ENCODE data around the gene TMEM72. TPM values are rescaled to one million over a fixed set of nuclear protein-coding genes. Genes with fewer than 3 reads are reported as not detected.

Gene TMEM72
- total and polyA plus RNA-seq, 2 donors (not counting 3 experiments of a cell fraction or from before 2014, with no cell fraction given) = not detected

- DNase-seq (ENCODE audit: low read depth, low spot score) (no peak), FAIRE-seq (no peak)
- intact Hi-C loops (cut with micrococcal nuclease) = loop anchor here (10.0 kb wide), 1 partner anchor 1299 kb away; no protein-coding TSS in a partner anchor
- no peak for TF ChIP-seq EZH2 (IDR thresholded peaks at IDR 0.05; ENCODE audit: borderline replicate concordance, low read depth, low read length, severe bottlenecking)
- TF ChIP-seq JUN (IDR thresholded peaks at IDR 0.05; ENCODE audit: borderline replicate concordance, insufficient read depth, insufficient read length, low read depth) = no peak
- TF ChIP-seq, protein P1, sequence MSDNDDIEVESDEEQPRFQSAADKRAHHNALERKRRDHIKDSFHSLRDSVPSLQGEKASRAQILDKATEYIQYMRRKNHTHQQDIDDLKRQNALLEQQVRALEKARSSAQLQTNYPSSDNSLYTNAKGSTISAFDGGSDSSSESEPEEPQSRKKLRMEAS (IDR thresholded peaks at IDR 0.05; ENCODE audit: insufficient read depth, insufficient read length) = no peak
- TF ChIP-seq POLR2AphosphoS5 (IDR thresholded peaks at IDR 0.05; ENCODE audit: insufficient read depth, low read depth, low read length) = no peak
- TF ChIP-seq GATA2 (IDR thresholded peaks at IDR 0.05; ENCODE audit: insufficient read depth, insufficient read length, low read depth, low read length) = no peak
- TF ChIP-seq, protein P2, sequence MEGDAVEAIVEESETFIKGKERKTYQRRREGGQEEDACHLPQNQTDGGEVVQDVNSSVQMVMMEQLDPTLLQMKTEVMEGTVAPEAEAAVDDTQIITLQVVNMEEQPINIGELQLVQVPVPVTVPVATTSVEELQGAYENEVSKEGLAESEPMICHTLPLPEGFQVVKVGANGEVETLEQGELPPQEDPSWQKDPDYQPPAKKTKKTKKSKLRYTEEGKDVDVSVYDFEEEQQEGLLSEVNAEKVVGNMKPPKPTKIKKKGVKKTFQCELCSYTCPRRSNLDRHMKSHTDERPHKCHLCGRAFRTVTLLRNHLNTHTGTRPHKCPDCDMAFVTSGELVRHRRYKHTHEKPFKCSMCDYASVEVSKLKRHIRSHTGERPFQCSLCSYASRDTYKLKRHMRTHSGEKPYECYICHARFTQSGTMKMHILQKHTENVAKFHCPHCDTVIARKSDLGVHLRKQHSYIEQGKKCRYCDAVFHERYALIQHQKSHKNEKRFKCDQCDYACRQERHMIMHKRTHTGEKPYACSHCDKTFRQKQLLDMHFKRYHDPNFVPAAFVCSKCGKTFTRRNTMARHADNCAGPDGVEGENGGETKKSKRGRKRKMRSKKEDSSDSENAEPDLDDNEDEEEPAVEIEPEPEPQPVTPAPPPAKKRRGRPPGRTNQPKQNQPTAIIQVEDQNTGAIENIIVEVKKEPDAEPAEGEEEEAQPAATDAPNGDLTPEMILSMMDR (IDR thresholded peaks at IDR 0.05; ENCODE audit: extremely low read depth in 1 of 2, insufficient read depth in 1 of 2, low read depth in 1 of 2, low read length in 2 of 2) = no peak
- TF ChIP-seq MYC (IDR thresholded peaks at IDR 0.05; ENCODE audit: low read depth, low read length) = no peak
- no peak for TF ChIP-seq POLR2A (IDR thresholded peaks at IDR 0.05; ENCODE audit: low read depth, low read length)
- no peak for TF ChIP-seq FOS (IDR thresholded peaks at IDR 0.05; ENCODE audit: borderline replicate concordance, insufficient read depth, low read length)
- CTCF ChIA-PET = interaction anchor here (1.7 to 2.3 kb wide), 3 partner anchors 8 to 41 kb away, joined by 3 to 18 read pairs (median 9); no protein-coding TSS in a partner anchor
- POLR2A ChIA-PET = interaction anchor here (1.0 kb wide), 1 partner anchor 27 kb away, joined by 3 read pairs; no protein-coding TSS in a partner anchor
- Histone ChIP-seq H3K9me1 (replicated peaks; ENCODE audit: control insufficient read depth, extremely low read depth, insufficient read depth, low read length) (no peaks in the 10 kb centered on the region), H3K9me3 (replicated peaks; ENCODE audit: control insufficient read depth, insufficient read depth, low read length) (no peaks in the 10 kb centered on the region), H3K27me3 (ENCODE audit: control insufficient read depth in 2 of 2, insufficient read depth in 2 of 2, low read length in 2 of 2) (no peaks in the 10 kb centered on the region), H3K9ac (replicated peaks; ENCODE audit: extremely low read depth, insufficient read depth, low read length) (peak overlapping the region; percentile 68), H3K36me3 (ENCODE audit: control insufficient read depth in 2 of 2, extremely low read depth in 1 of 2, insufficient read depth in 2 of 2, low read length in 2 of 2) (peaks cover 0 to 11% of the 10 kb centered on the region in 2 experiments), H4K20me1 (replicated peaks; ENCODE audit: control insufficient read depth, extremely low read depth, insufficient read depth, low read length) (no peaks in the 10 kb centered on the region), H3K4me1 (ENCODE audit: control insufficient read depth, extremely low read depth, insufficient read depth, low read length) (peaks cover 16% of the 10 kb centered on the region), H3K4me3 (replicated peaks in 1 of 3; ENCODE audit: insufficient read depth in 1 of 3, low read depth in 1 of 3, low read length in 3 of 3) (no peak overlapping the region), H3K79me2 (ENCODE audit: control insufficient read depth, insufficient read depth, low read length) (no peaks in the 10 kb centered on the region), H3K4me2 (ENCODE audit: insufficient read depth, low read length) (no peak overlapping the region), H2AFZ (ENCODE audit: low read depth, low read length) (peak overlapping the region; percentile 95), H3K27ac (ENCODE audit: insufficient read depth, low read depth, low read length) (no peak overlapping the region)
- dilution Hi-C loops (cut with MboI; ENCODE audit: extremely low pct_ligation_motif_present, low sequenced_read_pairs) = no loop called here
- BruUV-seq (replicated peaks) = no TSS peak
These were observed 63.0 kb downstream of the TMEM72 start for GRCh38 chr10:44974082-44974627.
